HG02642 (cell line): ENCODE measurements around the gene BEGAIN.
"Not testable (repeated sequence)": the region's sequence is repeated elsewhere in the genome, so short reads cannot be mapped to it uniquely, and the experiment has no call there.

ENCODE experiments used
- ATAC-seq: cut with Tn5 transposase; IDR thresholded peaks from one replicate; pipeline ENCODE4 v1.9.1; 2021; ENCODE audit warnings: mild to moderate bottlenecking; ENCODE audit not compliant: unreplicated experiment, poor library complexity

The BEGAIN gene

DNA sequence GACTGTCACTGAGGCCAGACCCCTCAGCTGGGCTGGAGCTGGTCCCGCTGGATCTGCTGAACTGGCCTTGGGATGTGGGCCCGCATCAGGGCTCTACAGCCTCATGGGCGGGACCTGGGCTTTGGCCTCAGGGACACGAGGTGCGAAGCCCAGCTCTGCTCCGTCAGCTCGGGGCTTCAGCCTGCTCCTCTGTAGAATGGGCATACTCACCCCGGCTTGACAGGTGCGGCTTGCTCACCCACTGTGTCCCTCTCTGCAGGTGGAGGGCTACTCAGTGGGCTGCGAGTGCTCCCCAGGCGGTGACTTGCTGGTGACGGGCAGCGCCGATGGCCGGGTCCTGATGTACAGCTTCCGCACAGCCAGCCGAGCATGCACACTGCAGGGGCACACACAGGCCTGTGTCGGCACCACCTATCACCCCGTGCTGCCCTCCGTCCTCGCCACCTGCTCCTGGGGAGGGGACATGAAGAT, 57.6 kb downstream of the BEGAIN start:
- ATAC-seq, result no peak

- ATAC-seq, result no peak
Observed at GRCh38 chr14:100528962-100529560, 58.2 kb downstream of the BEGAIN start.

DNA sequence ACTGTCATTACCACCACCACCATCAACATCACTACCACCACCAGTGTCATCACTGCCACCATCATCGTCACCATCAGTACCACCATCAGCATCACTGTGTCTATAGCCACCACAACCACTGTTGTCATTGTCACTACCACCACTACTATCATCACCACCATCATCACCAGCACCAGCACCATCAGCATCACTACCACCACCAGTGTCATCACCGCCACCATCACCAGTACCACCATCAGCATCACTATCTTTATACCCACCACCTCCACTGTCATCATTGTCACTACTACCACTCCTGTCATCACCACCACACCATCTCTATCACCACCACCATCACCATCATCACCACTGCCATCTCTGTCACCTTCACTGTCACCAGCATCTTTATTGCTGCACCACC, 60.6 kb downstream of the BEGAIN start:
- ATAC-seq, result no peak

DNA sequence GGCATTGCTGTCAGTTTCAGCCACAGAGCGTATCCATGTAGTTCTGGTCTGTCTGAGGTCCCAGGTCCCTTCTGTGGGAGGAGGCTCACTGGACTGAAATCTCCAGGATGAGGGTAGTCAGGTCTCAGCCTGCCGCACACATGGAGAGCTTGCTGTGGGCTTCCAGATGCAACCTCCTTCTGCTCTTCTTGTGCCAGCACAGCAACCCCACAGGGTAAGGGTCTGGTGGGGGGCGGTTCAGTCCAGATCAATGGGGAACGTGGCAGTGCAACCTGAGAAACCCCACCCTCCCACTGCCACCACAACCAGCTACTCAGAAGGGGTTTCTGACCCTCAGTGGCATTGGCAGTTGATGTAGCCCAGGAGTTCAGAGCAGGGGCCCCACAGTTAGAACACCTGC, 61.2 kb downstream of the BEGAIN start:
- no peak for ATAC-seq

- ATAC-seq, result no peak
Observed at GRCh38 chr14:100525615-100526014, 61.6 kb downstream of the BEGAIN start.

DNA sequence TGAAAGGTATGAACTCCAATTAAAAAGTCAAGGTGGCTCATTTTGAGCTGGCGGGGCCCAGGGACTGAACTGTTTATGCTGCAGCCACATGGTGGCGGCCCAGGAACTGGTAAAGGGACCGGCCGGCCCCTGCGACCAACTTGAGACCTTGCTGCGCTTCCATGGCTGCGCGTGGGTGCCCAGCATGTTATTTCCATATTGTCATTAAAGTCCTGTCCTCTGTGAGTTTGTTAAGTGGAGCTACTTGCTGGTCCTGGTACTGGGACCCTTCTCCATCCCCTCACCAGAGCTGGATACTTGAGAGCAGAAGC, 62.3 kb downstream of the BEGAIN start:
- ATAC-seq, result no peak

DNA sequence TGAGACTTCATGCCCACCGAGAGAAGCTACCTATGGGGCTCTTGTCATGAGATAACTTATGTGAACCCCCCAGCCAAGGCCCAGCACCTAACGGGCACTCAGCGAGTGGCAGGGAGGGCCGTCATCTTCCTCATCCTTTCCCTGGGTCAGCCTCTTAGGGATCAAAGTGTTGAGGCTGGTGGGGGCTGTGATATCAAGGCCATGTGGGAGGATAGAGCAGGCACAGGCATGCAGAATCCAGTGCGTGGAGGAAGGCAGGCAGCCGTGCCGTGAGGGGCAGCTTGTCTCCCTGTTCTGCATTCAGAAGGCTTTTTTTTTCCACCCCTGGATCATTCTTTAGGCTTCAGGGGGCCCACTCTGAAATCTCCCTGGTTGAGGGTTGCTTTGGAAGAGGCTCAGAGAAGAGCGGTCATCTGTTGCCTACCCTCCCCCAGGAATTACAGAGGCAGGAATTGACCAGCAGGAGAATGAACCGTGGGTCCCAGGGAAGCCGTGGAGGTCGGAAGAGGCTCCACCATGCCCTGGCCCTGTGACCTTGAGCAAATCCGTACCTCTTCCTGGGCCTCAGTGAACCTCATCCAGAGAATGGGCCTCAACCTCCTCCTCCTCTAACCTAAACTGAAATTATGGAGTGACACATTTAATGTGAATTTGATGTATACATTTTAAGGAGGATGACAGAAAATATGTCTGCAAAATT, 62.8 kb downstream of the BEGAIN start:
- ATAC-seq, result no peak

- ATAC-seq, result no peak
Observed at GRCh38 chr14:100523843-100524169, 63.4 kb downstream of the BEGAIN start.

- no peak for ATAC-seq
Observed at GRCh38 chr14:100523131-100523842, 63.9 kb downstream of the BEGAIN start.

DNA sequence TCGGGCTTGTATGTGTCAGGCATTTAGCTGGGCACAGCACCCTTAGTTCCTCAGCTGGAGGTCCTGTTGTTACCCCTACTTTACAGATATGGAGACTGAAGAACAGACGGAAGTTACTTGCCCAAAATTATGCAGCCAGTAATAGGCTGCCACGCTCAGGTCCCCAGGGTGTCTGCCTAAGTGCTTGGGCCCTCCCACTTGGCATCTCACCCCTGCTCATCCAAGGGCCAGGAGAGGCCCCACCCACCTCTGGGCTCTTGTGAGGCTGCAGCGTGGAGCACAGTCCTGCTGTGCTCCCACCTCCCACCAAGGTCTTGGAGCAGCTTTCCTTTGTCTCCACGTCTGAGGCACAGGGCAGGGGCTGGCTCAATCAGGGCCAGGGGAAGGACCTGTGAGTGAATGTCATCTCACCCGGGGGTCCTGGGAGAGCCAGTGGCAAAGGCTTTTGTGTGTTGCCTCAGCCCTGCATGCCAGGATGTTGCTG, 64.6 kb downstream of the BEGAIN start:
- no peak for ATAC-seq

DNA sequence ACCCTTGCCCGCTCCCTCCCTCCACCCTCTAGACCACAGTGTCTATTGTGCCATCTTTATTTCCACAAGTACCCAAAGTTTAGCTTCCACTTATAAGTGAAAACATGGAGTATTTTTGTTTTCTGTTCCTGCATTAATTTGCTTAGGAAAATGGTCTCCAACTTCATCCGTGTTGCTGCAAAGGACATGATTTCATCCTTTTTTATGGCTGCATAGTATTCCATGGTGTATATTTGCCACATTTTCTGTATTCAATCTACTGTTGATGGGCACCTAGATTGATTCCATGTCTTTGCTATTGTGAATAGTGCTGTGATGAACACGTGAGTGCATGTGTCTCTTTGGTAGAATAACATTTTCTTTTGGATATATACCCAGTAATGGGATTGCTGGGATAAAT, 81.2 kb downstream of the BEGAIN start:
- not testable (repeated sequence) for ATAC-seq

DNA sequence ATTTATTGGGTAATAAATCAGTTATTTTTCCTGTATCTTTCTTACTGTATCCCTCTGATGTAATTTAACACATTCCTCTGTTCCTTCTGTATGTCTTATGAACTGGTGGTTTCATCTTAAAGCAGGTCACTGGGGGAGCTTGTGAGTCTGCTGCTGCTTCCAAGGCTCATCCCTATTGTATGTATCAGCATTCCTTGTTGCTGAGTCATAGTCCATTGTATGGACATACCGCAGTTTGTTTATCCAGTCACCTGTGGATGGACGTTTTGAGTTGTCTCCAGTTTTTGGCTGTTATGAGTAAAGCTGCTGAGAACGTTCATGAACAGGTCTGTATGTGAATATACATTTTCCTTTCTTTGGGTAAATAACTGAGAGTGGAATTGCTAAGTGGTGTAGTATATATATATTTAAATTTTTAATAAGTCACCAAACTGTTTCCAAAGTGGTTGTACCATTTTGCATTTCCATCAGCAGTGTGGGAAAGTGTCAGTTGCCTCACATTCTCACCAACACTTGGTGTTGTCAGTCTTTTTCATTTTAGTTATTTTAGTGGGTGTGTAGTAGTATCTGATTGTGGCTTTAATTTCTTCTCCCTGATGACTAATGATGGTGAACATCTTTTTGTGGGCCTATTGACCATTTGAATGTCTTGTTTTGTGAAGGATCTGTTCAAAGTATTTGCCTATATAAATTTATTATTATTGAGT, 82.7 kb downstream of the BEGAIN start:
- ATAC-seq, result no peak

DNA sequence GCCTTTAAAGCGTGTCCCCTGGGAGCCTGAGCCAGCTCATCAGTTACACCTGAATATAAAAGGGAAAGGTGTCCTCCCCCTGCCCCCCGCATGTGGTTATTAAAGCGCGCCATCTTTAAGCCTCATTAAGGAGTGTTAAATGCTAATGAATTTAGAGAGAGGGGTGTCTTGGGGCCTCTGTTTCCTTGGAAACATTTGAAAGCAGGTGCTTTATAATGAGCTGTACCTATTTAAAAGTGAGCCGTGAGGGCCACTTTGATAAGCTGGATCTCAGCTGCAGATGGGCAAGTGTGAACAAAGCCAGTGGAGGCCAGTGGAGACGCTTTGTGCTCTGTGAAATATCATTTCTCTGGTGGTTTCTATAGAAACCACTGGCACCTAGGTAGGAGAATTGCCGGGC, 84.0 kb downstream of the BEGAIN start:
- ATAC-seq, result no peak

DNA sequence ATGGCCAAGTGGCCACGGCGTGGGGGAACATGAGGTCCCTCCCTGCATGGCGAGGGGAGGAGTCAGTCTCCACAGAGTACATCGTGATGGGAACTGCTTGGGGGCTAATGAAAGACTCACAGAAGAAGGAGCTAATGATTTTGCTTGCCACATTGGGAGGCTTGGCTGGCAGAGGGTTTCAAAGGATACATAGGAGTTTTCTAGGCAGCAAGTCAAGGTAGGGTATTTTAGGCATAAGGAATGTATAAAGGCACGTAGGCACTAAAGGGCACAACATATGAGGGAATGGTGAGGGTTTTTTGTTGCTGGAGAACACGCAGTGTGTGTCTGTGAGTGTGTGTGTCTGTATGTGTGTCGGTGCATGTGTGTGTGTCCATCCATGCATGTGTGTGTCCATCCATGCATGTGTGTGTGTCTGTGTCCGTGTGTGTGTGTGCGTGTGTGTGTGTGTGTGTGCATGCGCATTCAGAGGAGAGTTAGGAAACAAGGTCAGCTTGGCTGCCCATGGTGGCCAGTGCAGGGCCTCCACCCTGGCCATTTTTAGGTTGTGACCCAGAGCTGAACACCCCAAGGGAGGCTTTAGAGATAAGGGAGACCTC, 84.5 kb downstream of the BEGAIN start:
- no peak for ATAC-seq

- no peak for ATAC-seq
Observed at GRCh38 chr14:100500128-100500527, 87.1 kb downstream of the BEGAIN start.

GRCh38 chr14:100498068-100498467, 89.1 kb downstream of the BEGAIN start:
- no peak for ATAC-seq

DNA sequence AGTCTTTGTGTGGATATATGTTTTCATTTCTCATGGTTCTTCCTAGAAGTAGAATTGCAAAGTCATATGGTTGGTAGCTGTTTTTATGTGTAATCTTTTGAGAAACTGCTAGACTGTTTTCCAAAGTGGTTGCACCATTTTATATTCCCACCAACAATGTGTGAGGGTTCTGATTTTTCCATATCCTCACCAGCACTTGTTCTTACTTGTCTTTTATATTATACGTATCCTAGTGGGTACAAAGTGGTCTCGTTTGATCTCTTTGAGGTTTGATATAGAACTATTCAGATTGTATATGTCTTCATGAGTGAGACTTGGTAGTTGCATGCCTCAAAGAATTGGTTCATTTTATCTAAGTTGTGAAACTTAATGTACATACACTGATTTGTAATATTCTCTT, 91.3 kb downstream of the BEGAIN start:
- ATAC-seq, result no peak

DNA sequence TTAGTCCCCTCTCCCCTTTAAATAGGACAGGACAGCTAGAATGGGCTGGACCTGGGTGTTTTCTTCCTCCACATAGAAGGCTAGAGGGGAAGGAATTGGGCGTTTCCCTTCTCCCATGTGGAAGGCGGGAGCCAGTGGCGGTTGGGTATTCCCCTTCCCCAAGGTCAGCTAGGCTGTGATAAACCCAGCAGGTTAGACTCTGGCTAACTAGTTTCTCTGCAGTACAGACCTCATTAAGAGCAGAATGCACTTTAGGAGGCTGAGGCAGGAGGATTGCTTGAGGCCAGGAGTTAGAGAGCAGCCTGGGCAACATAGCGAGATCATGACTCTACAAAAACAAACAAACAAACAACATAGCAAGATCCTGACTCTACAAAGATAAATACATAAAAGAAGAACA, 92.6 kb downstream of the BEGAIN start:
- ATAC-seq, result no peak

DNA sequence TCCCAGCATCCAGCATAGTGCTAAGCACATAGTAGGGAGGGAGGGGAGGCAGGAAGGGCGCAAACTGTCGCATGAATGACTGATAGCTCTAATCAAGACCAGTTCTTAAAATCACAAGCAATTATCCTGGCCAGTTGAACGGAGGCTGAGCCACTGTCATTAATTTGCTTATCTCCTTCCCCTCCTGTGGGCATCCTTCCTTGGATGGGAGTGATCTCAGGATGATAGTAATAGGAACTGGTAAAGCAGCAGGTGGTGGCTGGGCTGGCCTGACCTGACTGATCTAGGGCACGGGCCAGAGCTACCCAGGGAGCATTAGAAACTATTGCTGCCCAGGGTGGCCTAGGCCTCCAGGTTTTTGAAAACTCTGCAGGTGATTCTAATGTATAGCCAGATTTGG, 97.0 kb downstream of the BEGAIN start:
- ATAC-seq, result no peak

DNA sequence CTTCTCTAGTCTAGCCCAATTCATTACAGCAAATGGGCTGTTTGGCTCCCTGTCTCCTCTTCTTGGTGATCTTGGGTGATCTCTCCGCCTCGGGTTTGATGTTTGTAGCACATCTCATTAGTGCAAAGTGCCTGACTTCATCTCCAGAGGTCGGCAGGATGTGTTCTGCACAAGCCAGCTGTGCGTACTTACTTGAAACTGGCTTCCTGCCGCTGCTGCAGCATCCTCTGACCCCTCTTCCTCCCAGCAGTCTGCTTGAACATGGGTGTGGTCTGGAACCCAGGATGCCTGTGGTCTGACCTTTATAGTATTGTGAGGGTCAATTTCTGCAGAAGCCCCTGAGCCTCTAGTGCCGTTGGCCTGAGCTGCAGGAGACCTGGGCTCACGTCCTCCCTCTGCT, 99.2 kb downstream of the BEGAIN start:
- ATAC-seq, result no peak

DNA sequence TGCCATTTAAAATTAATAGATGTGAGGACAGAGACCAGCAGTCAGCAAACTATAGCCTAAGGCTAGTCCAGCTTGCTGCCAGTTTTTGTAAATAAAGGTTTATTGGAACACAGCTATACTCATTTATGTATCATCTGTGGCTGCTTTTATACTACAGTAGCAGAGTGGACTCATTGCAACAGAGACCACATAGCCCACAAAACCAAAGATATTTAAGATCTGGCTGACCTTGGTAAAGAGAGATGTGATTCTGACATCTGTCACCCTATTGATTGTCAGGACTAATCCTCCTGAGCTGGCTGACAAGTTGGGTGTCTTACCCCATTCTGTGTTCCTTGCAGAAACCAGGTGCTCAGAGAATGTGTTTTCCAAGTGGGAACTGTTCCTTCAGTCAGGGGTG, 99.9 kb downstream of the BEGAIN start:
- ATAC-seq, result no peak
